GM19463 (cell line): ENCODE data around the gene GALNT8.

Experiments used
- ATAC-seq: cut with Tn5 transposase; IDR thresholded peaks from one replicate; pipeline ENCODE4 v1.9.1; 2021; ENCODE audit warnings: mild to moderate bottlenecking, moderate library complexity; ENCODE audit not compliant: unreplicated experiment

GALNT8 gene

GRCh38 chr12:4794491-4794890 lies 74.3 kb downstream of the GALNT8 start:
- no peak for ATAC-seq

- no peak for ATAC-seq
Measured at GRCh38 chr12:4796216-4796615, 76.0 kb downstream of the GALNT8 start.

- no peak for ATAC-seq
Measured at GRCh38 chr12:4796694-4797482, 76.7 kb downstream of the GALNT8 start.

- no peak for ATAC-seq
Measured at GRCh38 chr12:4800555-4800954, 80.4 kb downstream of the GALNT8 start.

DNA sequence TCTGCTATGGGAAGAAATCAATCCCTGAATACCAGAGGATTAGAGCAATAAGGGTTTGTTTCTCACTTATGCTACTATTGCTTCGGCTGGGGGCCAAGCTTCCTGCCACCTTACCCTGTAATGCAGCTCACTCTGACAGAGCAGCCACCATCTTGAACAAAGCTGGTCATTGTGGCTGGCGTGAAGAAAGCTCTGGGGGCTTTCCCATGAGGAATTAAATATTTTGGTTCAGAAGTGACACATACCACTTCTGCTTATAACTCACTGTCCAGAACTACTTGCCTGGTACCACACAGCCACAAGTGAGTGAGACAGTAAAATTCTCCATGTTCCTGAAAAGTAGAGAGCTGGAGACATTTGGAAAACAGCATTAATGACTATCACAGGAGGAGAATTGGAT lies 82.6 kb downstream of the GALNT8 start:
- no peak for ATAC-seq

- no peak for ATAC-seq
Measured at GRCh38 chr12:4806439-4807115, 86.4 kb downstream of the GALNT8 start.

DNA sequence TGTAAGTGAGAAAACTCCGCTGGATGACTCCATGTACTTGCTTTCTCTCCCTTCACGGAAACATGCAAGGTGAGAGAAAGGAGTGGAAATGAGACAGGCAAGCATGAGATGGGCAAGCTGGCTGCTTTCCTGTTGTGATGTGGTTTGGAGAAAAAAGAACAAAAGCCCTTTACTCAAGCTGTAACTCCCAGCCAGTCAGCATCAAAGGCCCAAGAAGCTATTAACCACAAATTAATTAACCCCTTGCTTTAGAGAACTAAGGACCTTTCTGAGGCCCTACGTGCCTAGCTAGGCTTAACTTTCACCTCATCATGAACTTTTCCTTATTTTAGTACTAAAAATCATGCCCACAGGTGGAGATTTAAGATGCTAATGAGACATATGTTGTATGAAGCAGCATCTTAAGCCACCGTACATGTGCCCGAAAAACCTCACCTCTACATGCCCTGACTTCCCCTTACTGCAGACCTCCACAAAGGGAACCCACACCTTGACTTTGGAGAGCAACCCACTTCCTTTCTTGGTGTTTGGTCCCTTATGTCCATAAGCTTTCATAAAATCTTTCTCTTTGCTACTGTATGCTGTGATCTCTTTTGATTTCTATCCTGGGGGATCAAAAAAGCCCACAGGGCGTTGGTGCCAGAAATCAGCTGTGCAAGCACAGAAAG lies 87.0 kb downstream of the GALNT8 start:
- no peak for ATAC-seq

GRCh38 chr12:4807813-4808212 lies 87.6 kb downstream of the GALNT8 start:
- ATAC-seq, result no peak

- ATAC-seq, result no peak
Measured at GRCh38 chr12:4809013-4809448, 88.8 kb downstream of the GALNT8 start.

- ATAC-seq, result no peak
Measured at GRCh38 chr12:4809449-4810218, 89.4 kb downstream of the GALNT8 start.

DNA sequence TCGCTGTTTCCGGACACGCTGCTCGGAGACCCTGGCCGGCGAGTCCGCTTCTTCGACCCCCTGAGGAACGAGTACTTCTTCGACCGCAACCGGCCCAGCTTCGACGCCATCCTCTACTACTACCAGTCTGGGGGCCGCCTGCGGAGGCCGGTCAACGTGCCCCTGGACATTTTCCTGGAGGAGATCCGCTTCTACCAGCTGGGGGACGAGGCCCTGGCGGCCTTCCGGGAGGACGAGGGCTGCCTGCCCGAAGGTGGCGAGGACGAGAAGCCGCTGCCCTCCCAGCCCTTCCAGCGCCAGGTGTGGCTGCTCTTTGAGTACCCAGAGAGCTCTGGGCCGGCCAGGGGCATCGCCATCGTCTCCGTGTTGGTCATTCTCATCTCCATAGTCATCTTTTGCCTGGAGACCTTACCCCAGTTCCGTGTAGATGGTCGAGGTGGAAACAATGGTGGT lies 90.0 kb downstream of the GALNT8 start:
- no peak for ATAC-seq

- no peak for ATAC-seq
Measured at GRCh38 chr12:4812624-4813327, 92.6 kb downstream of the GALNT8 start.

DNA sequence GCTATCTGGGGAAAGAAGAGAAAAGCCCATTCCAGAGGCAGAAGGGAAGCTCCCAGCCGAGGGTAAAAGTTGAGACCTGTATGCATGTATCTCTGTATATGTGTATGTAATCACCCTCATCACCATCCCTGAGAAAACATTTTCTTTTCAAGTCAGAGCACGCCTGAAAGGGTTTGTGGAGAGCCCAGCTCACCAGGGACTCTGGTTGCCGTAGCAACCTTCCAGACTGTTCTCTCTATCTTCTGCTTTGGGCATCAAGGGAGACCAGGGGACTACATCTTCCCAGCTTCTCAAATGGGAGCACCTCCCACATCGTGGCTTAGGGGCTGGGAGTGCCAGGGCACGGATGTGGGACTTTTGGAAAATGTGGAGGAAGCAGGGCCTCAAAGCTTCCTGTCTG lies 93.5 kb downstream of the GALNT8 start:
- ATAC-seq, result no peak

GRCh38 chr12:4814485-4814884 lies 94.3 kb downstream of the GALNT8 start:
- no peak for ATAC-seq

- no peak for ATAC-seq
Measured at GRCh38 chr12:4816744-4817525, 96.7 kb downstream of the GALNT8 start.

GRCh38 chr12:4817880-4818279 lies 97.7 kb downstream of the GALNT8 start:
- no peak for ATAC-seq

DNA sequence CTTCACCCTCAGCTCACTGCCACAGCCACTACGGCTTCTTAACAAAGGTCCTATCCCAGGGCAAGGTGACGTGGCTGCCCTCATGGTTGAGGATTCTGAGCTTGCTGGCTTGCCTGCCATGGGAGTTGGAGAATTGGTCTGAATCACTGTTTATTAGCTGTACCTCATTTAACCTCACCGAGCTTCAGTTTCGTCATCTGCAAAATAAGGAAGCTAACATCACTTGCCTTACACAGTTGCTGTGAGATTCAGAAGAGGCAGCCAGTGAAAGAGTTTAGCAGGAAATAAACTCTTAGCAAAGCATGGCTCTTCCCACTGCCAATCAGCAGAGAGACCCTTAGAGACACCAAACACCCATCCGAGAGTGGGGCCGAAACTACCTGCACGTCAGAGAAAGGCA lies 99.5 kb downstream of the GALNT8 start:
- no peak for ATAC-seq

- no peak for ATAC-seq
Measured at GRCh38 chr12:4820971-4821370, 100.8 kb downstream of the GALNT8 start.
